HG03571 (cell line): ENCODE data around the gene CFAP221.

ENCODE experiments used
- ATAC-seq: cut with Tn5 transposase; IDR thresholded peaks from one replicate; pipeline ENCODE4 v1.9.1; 2021; ENCODE audit not compliant: unreplicated experiment

CFAP221 gene

GRCh38 chr2:119641562-119642258, 97.5 kb downstream of the CFAP221 start:
- peak; percentile 84 for ATAC-seq

DNA sequence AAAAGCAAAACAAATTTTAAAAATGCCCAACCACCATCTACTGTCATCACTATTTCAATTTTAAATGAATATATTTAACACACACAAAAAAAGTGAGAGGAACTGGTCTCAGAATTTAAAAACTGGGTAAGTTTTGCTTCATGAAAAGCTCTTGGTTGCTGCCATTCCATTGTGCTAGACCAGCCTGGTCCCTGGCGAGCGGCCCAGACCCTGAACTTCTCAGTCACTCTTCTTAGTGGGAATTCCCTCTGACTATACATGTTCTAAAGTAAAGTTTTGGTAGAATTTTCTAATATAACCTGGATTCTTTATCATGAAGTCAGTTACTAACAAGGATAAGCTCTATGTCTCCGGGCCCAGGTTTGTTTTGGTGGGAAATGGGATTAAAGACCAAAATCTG, 99.9 kb downstream of the CFAP221 start:
- ATAC-seq = no peak

DNA sequence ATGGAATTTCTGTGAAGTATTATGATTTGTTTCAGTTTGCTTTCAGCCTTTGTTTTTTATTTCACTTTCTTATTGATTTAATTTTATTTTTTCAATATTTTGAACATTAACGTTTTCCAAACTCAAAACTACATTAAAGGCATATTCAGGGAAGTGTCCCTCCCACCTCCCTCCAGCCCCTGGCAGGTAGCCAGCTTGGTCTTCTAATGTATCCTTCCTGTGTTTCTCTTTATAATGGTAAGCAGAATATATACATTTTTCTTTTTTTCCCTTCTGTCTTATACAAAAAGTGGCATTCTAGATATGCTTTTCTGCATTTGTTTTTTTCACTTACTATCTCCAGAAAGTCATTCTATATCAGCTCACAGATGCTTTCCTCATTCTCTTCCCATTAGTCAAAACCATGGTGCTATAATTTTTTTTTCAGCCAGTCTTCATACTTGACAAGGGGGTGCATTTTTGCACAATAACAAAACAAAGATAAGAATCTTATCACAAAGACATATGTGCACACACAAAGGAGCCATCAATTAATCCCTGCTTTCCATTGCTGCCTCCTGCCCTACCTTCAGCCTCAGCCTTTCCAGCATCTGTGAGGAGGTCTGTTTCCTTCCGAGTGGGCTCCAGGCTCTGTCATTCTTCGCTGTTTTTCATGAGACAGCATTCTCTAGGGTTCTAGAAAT, 101.1 kb downstream of the CFAP221 start:
- no peak for ATAC-seq

DNA sequence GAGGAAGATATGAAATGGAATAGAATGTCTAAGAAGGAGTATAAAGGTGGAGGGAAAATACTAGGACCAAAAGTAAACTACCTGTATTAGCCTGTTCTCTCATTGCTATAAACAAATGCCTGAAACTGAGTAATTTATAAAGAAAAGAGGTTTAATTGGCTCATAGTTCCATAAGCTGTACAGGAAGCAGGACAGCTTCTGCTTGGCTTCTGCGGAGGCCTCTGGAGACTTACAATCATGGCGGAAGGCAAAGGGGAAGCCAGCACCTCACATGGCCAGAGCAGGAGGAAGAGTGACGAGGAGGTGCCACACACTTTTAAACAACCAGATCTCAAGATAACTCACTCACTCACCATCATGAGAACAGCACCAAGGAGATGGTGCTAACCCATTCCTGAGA, 101.9 kb downstream of the CFAP221 start:
- ATAC-seq = no peak

GRCh38 chr2:119647440-119648169, 103.4 kb downstream of the CFAP221 start:
- ATAC-seq = peak; percentile 86

GRCh38 chr2:119649364-119649917, 105.2 kb downstream of the CFAP221 start:
- no peak for ATAC-seq

DNA sequence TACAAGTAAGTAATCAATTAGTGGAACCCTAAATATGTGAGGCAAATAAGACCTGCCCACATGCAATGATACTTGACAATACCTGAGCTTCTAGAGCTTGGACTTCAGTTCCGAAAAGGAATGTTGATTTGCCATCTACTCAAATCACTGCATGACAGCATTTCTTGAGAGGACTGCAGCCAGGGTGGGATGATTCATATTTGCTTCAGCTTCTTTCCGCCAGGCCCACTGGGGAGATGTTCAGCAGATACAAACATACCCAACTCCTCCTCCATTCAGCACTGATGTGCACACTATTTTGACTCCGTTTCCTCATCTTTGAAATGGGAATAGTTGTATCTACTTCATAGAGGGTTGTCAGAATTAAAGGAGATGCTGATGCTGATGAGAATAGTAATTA, 106.0 kb downstream of the CFAP221 start:
- no peak for ATAC-seq

DNA sequence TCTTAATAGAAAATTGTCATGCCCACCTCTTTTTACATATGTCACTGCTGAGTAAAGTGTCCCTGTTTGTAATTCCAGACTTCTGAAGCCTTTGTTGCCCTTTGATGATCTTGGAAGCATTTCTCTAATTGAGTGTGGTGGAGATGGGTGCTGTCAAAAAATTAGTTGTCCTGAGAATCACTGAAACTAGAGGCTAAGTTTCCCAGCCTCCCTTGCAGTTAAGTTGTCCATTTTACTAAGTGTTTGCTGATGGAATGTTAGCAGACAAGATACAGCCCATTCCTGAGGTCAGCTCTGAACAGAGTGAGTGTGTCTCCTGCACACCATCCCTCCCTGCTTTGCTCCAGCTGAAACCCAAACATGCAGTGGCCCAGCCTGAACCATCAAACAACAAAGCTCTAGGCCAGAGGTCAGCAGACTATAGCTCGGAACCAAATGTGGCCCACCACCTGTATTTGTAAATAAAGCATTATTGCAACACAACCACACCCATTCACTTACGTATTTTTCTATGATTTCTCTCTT, 106.7 kb downstream of the CFAP221 start:
- no peak for ATAC-seq

DNA sequence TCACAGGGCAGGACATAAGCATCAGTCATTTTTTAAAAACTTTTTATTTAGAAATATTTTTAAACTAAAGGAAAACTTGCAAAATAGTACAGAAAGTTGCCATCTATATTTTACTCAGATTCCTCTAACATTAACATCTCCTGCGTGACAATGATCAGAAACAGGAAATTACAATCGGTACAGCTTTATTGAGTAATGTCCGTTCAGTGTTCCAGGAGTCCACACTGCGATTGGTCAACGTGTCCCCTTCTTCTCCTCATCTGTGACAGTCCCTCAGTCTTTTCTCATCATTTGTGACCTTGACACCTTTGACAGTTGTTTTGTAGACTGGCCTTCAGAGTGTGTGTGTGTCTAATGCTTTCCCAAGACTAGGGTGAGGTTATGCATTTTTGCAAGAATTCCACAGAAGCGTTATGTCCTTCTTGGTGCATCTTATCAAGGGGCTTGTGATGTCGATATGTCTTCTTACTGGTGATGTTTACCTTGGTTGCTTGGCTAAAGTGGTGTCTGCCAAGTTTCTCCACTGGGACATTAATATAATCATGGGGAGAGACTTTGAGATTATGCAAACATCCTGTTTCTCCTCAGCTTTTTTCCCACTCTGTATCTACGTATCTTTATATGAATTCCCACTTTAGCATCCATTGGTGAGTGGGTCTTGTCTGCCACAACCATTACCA, 113.4 kb downstream of the CFAP221 start:
- ATAC-seq = no peak

DNA sequence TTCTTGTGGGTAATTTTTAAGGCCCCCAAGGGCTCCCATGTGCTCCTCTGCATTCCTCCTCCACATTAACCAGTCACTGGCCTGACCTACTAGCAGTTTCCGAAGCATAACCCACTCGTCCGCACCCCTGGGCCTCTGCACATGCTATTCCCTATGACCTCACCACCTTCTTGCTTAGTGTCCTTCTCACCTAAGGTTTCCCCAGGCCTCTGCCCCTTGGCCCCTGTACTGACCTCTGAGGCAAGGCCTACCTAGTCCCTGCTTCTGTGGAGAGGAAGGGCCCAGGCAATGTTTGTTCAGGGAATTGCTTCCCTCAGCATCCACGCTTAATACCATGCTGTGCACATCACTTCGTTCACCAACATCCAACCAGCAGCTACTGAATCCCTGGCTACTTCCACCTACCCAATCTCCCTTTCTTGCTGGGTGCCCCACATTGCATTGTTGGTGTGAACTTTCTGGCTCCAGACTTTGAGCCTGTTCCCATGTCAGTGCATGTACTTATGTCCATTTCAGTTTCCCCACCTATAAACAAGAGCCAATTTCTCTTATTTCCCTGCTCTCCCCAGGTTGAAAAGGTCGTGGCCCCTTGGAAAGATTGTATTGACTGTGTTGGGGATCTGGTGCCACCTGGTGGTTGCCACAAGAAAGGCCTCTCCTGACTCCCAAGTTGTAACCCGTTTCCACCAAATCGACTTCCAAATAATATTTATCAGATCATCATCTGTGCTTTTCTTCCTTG, 115.5 kb downstream of the CFAP221 start:
- no peak for ATAC-seq

GRCh38 chr2:119660343-119660658, 116.1 kb downstream of the CFAP221 start:
- no peak for ATAC-seq

DNA sequence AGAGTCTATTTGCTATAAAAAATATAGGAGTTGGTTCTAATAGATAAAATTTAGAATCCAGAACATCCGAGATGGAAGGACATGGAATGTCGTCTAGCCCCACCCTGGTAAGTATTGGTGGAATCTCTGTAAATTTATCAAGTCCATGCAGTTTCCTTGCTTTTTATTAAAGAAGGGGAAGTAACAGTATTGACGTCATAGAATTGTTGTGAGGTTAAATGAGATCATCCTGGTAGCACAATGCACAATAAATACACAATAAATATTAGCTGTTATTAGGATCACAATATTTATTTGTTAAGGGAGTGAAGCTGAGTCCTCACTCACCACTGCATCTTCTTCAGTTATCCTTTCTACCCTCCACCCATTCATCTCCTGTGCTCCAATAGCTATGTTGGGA, 118.0 kb downstream of the CFAP221 start:
- ATAC-seq = no peak

- no peak for ATAC-seq
These were observed 124.3 kb downstream of the CFAP221 start for GRCh38 chr2:119668546-119668945.

GRCh38 chr2:119671016-119671415, 126.8 kb downstream of the CFAP221 start:
- ATAC-seq = no peak

DNA sequence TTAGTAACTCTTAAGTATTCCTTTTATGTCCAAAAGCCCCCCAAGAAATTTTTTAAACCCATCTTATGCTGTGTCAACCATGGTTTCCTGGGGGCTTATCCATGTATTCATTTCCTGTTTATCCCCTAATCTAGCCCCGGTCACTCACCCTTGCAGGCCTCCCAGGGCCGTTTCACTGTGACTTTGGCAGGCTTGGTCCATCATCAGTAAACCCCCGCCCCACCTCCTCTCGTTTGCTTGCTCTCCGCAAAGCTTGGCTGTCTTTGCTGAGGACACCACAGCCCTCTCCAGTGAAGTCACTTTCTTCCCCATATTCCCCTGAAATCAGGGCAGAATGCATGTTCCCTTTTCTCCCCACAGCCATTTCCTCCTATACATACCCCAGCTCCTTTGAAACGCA, 127.5 kb downstream of the CFAP221 start:
- ATAC-seq = no peak

GRCh38 chr2:119672161-119672862, 128.1 kb downstream of the CFAP221 start:
- ATAC-seq = no peak

DNA sequence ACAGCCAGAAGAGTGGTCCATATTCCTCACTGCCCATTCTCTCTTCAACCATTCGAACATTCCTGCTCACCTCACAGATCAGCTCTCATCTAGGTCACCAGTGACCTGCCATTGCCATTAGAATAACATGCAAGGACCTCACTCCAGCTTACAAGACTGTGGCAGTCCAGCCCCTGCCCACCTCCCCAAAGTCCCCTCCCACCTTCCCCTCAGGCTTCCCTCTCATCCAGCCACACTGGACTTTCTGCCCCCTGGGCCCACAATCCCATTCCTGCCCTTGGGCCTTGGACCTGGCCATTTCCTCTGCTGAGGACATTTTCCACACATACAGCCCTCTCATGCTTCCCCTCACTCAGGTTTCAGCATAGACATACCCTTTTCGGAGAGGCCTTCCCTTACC, 129.5 kb downstream of the CFAP221 start:
- no peak for ATAC-seq

- ATAC-seq = no peak
These were observed 130.7 kb downstream of the CFAP221 start for GRCh38 chr2:119674711-119675500.

- no peak for ATAC-seq
These were observed 133.9 kb downstream of the CFAP221 start for GRCh38 chr2:119678021-119678656.
